ENCODE measurements around the gene MYBPC1. TPM values are rescaled to one million over a fixed set of nuclear protein-coding genes. Genes with fewer than 3 reads are reported as not detected.

The MYBPC1 gene
- total RNA-seq, 1 experiment from 2014 or later: not detected

GRCh38 chr12:101567918-101568317 lies 26.9 kb upstream of the MYBPC1 start:
- BruUV-seq (replicated peaks): no TSS peak
- Histone ChIP-seq H3K4me1 (ENCODE audit: control insufficient read depth, insufficient read depth, low read length) (no peaks in the 10 kb centered on the region), H3K9me3 (ENCODE audit: control insufficient read depth, insufficient read depth, low read depth, low read length) (no peaks in the 10 kb centered on the region), H3K36me3 (ENCODE audit: control insufficient read depth, insufficient read depth, low read length) (no peaks in the 10 kb centered on the region), H3K27ac (ENCODE audit: low read length) (no peak overlapping the region), H3K27me3 (ENCODE audit: control insufficient read depth, insufficient read depth, low read length) (peaks cover 2% of the 10 kb centered on the region; the same call in 1 of the 2 replicates), H3K4me3 (ENCODE audit: low read depth in 2 of 2, low read length in 2 of 2) (no peak overlapping the region)
- intact Hi-C loops (cut with micrococcal nuclease; ENCODE audit: unreplicated experiment): no loop called here
- ChIA-PET POLR2A (no interaction called here), CTCF (no interaction called here)
- TF ChIP-seq POLR2AphosphoS5 (IDR thresholded peaks at IDR 0.05; ENCODE audit: low read depth, low read length) (no peak), TCF7L2 (IDR thresholded peaks at IDR 0.05; ENCODE audit: low read depth, low read length) (no peak), SIN3A (IDR thresholded peaks at IDR 0.05; ENCODE audit: borderline replicate concordance, insufficient read depth, low read depth, low read length) (no peak), CTCF (IDR thresholded peaks at IDR 0.05) (no peak), REST (IDR thresholded peaks at IDR 0.05; ENCODE audit: insufficient read depth in 1 of 2, low read depth in 2 of 2, low read length in 1 of 2) (no peak)
- in situ Hi-C loops (cut with HindIII; ENCODE audit: low pct_unique_long_range_greater_than_20kb, low sequenced_read_pairs): no loop called here
- no peak for ATAC-seq
- DNase-seq (ENCODE audit: low read depth, low spot score): no peak

- Histone ChIP-seq H3K4me1 (ENCODE audit: control insufficient read depth, insufficient read depth, low read length) (no peaks in the 10 kb centered on the region), H3K4me3 (ENCODE audit: low read depth in 2 of 2, low read length in 2 of 2) (no peak overlapping the region), H3K27ac (ENCODE audit: low read length) (no peak overlapping the region), H3K27me3 (ENCODE audit: control insufficient read depth, insufficient read depth, low read length) (peaks cover 7% of the 10 kb centered on the region), H3K9me3 (ENCODE audit: control insufficient read depth, insufficient read depth, low read depth, low read length) (no peaks in the 10 kb centered on the region), H3K36me3 (ENCODE audit: control insufficient read depth, insufficient read depth, low read length) (no peaks in the 10 kb centered on the region)
- DNase-seq (ENCODE audit: low read depth, low spot score): no peak
- ATAC-seq: 0 out of 2 replicates have a peak, but pooled peaks have one; percentile 62
- CTCF ChIA-PET: no interaction called here
- no peak for TF ChIP-seq POLR2AphosphoS5 (IDR thresholded peaks at IDR 0.05; ENCODE audit: low read depth, low read length)
- TF ChIP-seq TCF7L2 (IDR thresholded peaks at IDR 0.05; ENCODE audit: low read depth, low read length): no peak
- no peak for TF ChIP-seq SIN3A (IDR thresholded peaks at IDR 0.05; ENCODE audit: borderline replicate concordance, insufficient read depth, low read depth, low read length)
- no peak for TF ChIP-seq REST (IDR thresholded peaks at IDR 0.05; ENCODE audit: insufficient read depth in 1 of 2, low read depth in 2 of 2, low read length in 1 of 2)
- TF ChIP-seq CTCF (IDR thresholded peaks at IDR 0.05): peak; percentile 51
- in situ Hi-C loops (cut with HindIII; ENCODE audit: low pct_unique_long_range_greater_than_20kb, low sequenced_read_pairs): no loop called here
- intact Hi-C loops (cut with micrococcal nuclease; ENCODE audit: unreplicated experiment): no loop called here
- POLR2A ChIA-PET: no interaction called here
- no TSS peak for BruUV-seq (replicated peaks)
These were observed 24.7 kb upstream of the MYBPC1 start for GRCh38 chr12:101570047-101570446.

All from Panc1 (cell line).